HG03045 (cell line): ENCODE measurements around the gene SARM1.
A peak's percentile ranks its signal among the peaks of the same experiment; 100 is the strongest.

Source experiments
- ATAC-seq: cut with Tn5 transposase; IDR thresholded peaks from one replicate; pipeline ENCODE4 v1.9.1; 2021; ENCODE audit warnings: mild to moderate bottlenecking, moderate library complexity; ENCODE audit not compliant: unreplicated experiment

The SARM1 gene

DNA sequence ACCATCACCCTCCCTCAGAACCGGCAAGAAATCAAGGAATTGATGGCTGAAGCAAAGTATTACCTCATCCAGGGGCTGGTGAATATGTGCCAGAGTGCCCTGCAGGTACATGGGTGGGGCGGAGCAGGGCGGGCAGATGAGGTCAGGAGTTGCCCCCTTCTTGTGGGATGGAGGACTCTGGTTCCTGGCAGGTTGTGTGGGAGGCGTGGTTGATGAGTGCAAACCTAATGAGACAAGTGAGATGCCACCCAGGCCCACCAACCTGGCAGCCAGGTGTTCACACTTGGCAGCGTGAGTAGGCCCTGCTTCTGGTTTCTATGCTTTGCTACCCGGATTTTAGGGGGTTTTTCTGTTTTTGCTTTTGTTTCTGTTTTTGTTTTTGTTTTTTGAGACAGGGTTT lies 31.1 kb upstream of the SARM1 start:
- ATAC-seq, result no peak

DNA sequence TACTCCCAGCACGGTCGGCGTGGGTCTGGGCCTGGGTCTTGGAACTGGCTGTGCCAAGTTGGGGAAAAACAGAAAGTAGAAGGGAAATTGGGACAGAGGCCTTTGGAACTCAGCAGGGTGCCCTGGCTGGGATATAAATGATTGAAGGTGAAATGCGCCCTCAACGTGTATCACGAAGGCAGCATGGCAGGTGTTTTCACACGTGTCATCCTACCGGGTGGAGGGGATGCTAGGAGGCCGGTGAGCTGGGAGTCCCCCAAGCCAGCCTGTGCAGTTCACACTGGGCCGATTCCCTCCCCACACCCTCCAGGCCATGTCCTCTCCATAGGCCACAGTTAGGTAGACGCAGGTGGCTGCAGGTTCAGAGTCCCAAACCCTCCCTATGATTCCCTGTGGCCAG lies 30.0 kb upstream of the SARM1 start:
- no peak for ATAC-seq

DNA sequence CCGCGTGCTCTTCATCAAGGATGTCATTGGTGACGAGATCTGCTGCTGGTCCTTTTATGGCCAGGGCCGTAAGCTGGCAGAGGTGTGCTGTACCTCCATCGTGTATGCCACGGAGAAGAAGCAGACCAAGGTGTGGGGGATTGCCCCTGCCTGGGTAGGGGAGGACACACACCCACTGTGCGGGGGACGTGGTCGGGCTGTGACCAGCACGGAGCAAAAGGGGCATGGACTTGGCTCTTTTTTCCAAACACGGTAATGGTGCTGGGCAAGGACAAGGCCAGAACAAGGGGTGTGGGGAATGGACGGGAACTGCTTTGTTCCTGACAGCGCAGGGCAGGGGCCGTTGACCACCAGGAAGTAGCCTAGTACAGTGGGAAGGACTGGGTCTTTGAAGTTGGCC lies 29.2 kb upstream of the SARM1 start:
- ATAC-seq, result no peak

DNA sequence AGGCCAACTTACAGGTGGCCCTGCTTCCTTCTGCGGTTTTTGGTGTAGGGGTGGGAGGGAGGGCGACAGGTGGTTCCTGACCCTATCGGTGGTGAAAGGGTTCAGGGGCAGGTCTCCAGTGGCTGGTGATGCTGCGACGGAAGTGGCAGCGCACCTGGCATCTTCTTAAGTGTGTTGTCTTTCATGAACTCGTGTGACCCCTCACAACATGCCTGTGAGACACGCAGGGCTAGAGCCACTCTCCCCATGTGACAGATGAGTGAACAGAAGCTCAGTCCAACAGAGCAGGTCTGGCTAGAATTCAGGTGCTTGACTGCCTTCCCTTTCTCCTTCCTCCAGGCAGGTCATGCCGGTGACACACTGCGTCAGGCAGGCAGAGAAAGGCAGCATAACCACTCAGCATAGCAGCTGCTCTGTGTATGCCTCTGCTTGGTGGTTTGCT lies 28.0 kb upstream of the SARM1 start:
- no peak for ATAC-seq

DNA sequence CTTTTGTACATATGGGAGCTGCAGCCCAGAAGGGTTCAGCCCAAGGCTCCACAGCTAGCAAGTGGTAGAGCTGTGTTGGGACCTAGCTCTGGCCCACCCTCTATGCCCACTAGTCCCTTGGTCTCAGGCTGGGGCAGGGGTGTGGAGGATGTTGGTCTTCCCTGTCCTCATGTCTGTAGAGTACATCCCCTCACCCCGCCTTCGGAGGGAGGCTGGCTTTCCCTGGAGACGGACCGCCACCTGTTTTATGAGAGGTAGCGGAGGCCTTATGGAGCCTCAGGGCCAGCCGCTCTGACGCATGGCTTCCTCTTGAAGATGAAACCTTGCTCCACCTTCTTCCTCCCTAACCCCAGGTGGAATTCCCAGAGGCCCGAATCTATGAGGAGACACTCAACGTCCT lies 27.5 kb upstream of the SARM1 start:
- ATAC-seq, result no peak

DNA sequence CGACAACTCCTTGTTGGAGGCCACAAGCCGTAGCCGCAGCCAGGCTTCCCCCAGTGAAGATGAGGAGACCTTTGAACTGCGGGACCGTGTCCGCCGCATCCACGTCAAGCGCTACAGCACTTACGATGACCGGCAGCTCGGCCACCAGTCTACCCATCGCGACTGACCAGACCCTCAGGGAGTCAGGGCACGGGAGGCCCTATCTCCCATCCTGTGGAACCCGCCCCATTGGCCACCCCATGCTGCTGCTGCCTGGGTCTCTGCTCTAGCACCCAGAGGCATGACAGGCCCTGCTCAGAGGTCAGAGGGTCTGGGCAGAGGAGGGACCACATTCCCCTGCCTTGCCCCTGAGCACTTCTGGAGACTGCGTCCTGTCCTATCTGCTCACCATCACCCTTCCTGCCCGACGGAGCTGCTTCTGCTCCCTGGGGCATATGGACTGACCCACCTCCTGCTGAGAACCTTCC lies 27.0 kb upstream of the SARM1 start:
- ATAC-seq, result no peak

DNA sequence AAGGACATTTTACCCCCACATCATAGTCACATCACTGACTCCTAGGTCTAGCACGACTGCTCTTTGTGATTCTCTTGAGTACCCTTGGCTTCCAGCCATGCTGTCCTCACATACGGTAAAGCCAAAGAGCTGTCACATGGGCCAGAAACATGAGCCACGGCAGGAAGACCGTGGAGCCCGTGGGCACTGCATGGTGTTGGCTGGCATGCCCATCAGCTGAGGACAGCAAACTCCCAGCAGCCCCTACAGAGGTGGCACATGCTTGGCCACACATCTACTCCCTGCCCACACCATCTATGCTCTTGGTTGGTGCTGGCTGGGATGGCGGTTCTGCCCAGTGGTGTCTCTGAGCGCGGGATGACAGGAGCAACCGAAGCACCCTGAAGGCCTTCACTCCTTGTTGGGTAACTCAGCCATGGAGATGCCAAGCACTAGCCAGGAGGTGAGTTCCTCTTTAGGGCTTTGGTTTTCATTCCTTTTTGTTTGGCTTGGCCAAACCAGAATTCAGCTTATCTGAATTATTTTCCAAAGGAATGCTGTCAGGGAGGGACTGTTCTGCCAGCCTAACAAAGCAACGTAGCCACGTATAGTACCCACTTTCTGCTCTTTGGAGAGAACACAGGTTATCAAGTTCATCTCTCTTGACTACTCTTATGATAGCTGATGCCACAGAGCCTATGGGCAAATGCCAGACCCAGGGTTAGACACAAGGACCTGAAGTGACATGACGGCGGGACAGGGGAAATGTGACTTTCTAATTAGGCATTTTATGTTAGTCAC lies 25.9 kb upstream of the SARM1 start:
- no peak for ATAC-seq

DNA sequence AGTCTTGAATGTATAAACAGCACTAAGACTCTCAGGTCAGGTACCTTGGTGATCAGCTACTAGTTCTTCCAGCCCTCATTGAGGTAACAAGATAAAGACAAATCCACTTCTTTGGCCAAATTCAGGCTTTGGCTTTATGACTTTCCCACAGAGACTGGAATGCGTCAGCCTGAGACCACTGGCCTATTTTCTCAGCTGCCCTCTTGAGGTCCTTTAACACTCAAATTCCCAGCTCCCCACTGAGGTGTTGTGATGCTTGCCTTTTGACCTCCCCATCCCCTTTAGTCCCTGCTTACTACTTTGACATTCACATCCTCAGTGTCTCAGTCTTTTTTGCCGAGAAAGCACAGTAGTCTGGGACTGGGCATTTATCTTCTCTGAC lies 25.3 kb upstream of the SARM1 start:
- no peak for ATAC-seq

DNA sequence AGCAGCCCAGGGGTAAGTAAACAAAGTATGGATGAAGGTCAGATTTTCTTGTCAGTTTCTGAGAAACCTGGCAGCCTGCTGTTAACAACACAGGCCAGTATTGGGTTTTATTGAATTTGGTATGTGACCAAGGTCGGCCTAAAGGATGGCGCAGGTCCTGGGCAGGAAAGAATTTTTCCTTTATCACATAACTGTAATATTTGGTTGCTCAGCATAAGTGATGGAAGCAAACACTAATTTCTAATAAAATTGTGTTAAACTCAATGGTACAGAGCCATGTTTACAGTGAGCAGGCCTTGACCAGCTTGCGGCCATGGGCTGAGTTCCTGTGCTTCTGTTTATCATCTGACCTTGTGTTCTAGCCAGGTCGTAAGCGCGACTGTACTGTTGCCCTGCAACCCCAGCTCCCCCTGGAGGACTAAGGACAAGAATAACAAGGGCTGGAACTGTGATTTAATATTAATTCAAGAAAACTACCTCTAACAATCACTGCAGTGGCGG lies 24.7 kb upstream of the SARM1 start:
- ATAC-seq, result no peak

DNA sequence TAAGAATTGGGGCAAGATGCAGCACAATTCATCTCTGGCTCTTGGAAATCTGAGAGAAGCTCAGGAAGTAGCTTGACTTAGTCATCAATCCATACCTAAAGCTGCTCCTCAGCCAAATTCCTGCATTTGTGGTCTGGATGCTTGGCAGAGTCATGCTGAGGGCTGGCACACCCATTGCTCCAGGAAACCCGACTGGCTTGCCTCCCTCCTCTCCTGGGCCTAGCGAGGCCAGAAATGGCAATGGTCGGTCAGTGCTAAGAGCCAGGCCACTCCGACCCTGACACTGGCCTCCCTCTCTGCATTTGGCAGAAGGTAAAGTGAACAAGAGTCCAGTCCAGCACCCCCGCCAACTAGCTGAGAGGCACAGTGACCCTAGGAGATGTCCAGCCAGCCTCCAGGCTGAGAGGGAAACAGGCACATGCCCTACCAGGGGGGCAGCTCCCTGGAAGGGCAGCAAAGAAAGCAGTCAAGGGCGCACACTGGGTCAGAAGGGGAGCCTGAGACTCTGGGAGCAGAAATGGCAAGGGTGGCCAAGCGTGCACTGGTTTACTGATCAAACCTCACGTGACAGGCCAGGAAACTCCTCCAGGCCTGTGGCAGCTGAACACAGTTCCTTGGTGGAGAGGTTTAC lies 24.1 kb upstream of the SARM1 start:
- ATAC-seq, result no peak

DNA sequence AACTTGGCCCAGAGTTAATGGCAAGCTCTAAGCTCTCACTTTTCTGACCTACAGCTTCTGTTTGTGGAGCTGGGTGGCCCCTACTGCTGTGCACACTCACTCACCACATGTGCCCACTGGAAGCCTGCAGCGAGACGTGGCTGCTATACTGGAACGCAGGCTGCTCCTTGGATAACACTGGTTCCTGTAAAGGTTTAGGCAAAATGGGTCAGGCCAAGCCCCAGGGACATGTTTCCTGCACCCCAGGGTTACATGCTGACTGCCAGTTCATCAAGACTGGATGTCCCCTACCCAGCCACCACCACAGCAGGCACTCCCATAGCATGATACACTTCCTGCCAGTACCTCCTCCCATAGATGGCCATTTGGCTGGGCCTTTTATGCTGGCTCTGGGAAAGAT lies 22.5 kb upstream of the SARM1 start:
- ATAC-seq, result no peak

DNA sequence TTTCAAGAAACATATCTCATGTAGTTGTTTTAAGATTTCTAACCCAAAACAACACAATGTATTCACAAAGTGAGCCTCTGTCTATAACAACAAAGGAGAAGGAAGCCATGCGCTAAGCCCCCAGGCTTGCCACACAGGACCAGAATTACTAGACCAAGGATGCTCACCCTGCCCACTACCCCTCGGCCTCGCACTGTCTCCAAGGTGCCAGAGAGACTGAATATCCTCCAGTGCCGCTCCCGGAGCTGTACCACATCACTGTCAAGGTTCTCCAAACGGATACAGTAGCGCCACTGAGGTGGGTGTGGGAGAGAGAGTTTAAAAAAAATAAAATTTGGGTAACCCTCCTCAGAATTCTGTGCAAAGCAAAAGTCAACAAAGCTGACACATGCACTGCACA lies 21.2 kb upstream of the SARM1 start:
- no peak for ATAC-seq

DNA sequence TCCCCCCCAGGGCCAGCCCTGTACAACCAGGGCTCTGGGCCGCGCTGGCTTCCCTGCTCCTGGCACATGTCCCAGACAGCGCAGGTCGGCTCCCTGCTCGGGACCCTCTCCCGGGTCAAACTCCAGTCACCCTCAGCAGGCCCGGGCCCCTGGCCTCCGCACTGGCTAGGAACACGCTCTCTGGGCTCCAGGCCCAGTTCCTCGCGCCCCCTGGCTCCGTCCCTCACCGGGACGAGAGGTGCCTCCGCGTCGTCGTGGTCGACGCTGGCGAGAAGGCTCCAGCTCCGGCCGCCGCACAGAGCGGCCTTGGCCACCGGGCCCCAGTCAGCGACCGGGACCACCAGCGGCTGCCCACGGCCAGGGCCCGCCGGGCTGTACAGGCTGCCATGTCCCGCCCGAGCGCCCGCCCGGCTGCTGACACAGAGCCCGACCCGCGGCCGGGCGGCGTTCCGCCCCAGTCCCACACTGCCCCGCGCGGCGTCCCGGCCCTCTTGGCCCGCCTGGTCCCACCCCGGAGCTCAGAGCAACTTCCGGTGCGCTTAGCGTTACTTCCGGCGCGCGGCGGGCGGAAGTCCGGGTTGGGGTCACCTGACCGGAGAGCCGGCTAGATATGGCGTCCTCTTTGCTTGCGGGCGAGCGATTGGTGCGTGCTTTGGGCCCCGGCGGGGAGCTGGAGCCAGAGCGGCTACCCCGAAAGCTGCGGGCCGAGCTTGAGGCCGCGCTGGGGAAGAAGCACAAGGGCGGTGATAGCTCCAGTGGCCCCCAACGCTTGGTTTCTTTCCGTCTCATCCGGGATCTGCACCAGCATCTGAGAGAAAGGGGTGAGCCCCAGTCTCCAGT lies 14.2 kb upstream of the SARM1 start, which contains the start of gene POLDIP2:
Gene POLDIP2 (minus strand): TSS at position 467 of the 840 bp plus-strand sequence. CDS start 79 bp downstream, at position 388.
- peak; percentile 96 for ATAC-seq

DNA sequence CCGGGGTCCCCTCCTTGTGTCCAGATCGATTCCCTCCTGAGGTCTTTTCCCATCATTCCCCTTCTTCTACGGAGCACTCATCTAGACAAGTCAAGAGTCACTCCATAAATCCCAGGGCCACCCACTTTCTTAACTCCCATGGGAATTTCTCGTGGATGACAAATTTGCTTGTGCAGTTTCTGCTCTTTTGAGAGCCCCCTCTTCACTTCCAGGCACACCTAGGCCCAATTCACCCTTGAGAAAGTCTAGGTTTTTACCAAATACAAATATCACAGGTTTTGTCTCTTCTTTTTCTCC lies 13.6 kb upstream of the SARM1 start:
- no peak for ATAC-seq

DNA sequence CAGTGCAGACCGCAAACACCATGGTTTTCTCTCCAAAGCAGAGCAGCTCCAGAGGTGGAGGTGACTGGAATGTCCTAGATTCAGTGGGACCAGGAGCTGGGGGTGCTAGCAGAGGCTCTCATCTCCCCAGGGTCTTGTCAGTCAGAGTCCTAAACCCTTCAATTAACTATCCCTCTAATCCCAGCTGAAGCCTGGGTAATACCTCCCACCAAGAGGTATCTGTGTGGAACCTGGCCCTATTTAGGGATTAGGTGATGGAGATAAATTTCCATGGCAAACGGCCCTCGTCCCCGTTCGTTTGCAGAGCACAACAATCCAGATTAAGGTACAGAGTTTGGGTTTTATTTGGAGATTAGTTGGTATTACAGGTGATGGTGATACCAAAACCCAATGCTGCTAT lies 8.3 kb upstream of the SARM1 start:
- no peak for ATAC-seq

DNA sequence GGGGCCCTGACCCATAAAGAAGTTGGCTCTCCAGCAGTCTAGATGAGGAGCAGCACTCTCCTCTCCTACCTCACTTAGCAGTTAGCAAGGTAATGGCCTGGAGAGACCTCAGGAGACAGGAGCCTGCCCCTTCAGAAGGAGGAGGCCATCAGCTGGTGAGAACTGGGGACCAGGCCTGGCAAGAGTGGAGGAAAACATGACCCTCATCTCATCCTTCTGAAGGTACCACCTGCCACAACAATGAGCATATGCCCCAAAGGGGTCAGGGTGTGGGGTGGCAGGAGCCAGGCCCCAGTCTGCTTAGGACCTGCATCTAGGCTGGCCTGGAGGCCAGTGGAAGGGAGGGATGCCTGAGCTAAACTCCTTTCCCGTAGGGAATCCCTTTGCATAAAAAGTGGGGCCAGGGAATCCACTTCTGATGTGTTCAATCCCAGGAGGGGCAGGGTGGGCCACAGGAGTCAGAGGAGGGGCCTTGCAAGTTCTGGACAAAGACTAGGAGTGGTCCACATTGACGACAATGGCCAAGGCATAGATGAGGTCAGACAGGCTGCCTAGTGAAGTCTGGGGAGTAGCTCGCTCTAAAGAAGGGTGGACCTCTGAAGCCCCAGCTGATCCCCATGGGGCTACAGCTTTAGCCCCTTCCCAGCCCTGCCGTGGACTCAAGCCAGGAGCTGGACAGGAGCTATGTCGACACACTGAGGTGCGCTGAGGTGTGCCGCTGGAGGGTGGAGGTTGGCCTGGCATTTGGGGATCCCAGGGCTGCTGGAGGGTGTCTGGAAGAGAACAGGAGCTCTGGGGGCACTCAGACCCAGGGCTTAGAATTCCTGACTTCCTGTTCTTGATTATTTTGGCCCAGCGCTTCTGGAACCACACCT lies 7.5 kb upstream of the SARM1 start:
- ATAC-seq, result no peak

DNA sequence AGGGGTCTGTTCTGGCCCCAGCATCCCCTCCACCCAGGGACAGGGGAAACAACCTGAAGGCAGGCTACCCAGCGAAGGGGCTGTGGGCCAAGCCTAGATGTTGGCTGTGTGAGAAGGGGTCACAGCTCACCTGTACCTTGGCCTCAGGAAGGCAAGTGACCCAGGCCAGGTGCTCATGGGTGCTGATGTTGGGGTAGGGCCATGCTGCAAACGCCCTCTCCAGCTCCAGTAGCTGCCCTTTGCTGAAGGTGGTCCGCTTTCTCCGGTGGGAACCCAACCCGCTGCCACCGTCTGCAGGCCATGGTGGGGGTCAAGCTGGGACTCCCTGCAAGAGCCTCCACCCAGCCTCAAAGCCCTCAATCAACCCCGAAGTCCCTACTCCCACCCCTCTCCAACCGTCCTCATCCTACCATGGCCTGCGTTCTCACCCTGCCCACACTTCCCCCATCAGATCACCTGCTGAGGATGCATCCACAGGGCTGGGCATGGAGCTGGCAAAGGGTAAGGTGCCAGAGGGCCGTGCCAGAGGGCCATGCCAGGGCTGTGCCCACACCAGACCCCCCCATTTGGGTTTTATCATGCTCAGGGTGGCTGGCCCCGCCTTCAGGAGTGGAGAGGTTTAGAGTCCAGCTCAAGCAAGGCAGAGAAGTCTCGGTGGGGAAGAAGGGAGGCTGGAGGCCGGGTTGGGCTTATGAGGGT lies 6.7 kb upstream of the SARM1 start, which contains the start of gene SEBOX:
Gene SEBOX (minus strand): TSS at position 535 of the 699 bp plus-strand sequence. CDS start 48 bp downstream, at position 487.
- ATAC-seq, result no peak

DNA sequence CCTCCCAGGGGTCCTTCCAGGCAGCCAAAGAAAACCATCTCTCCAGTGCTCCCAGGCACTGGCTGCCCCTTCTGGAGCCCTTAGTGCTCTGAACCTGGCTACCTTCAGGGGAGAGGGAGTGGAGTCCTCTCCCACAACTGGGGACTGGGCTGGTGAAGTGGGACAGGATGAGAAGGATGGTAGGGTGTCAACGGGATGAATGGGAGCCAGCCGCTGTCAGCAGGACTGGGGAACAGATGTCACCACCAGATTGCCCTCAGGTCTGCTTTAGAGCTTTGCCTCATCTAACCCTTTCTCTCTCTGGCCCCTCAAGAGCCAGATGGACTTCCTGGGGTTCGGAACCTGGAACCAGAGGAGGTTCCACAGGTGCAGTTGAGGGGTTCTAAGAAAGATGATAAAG lies 6.0 kb upstream of the SARM1 start:
- no peak for ATAC-seq

DNA sequence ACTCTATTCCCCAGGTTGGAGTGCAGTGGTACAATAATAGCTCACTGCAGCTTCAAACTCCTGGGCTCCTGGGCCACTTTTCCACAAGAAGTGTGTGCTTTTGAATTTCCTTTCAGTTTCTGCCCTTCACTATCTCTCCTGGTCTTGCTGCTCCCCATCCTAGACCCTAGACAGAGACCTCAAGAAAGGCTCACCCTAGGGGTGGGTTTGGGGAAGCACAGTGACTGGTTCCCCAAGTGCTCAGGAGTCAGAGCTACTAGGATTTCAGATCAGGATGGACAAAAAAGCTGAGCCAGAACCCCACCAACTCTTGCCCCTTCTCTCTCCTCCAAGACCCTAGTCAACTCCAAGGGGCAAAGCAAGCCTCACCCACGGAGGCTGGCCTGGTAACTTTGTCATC lies 4.9 kb upstream of the SARM1 start:
- ATAC-seq, result no peak
